ENCODE measurements around the gene GAB2.

GAB2 gene

DNA sequence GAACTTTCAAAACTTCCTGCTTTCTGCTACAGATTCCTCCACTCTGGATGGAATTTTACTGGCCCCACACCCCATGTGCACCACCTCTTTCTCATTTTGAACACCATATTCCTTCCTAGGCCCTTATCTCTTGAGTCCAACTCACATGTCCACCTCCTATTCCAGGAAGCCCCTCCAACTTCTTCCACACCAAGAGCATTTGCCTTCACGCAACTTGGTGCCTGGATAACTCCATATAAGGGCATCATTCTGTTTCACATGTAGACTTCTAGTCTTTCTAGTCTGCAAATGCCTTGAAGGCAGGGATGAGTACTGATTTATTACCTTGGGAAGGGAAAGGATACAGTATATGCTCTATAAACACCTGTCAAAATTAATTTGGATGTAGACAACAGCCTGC lies 17.5 kb downstream of the GAB2 start:
- DNase-seq (ENCODE audit: low spot score): no peak

DNA sequence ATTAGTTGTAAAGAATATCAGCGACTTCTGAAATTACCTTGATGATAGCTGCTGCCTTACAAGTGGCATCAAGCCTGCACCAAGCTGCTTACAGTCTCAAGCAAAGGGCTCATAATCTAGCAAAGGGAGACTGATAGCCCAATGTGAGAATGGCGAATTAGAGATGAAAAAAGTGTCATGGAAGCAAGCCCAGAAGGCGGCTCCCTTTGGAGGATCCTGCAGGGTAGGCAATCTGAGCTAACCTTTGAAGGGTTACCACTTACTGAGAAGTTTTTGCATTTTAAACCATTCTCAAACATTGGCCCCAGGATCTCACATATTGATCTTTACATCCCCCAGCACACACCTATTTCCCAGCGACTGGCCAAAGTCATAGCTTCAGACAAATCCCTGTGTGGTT lies 18.5 kb downstream of the GAB2 start:
- DNase-seq (ENCODE audit: low spot score): no peak

DNA sequence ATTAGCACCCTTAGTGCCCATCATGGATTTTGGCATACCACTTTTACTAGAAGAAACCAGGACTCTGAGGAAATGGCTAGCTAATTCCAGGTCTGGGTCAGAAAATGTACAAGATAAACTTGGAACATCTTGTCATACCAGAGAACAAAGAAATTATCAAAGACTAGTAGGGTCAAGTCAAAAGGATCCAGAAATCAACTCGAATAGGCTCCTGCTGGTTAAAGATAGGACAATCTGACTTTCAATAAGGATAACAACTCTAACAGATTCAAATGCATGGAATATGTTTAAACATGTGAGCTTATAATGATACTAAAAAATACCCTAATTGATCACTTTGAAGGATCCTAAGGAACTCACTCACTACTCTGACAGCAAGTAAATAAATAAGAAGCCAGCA lies 18.9 kb downstream of the GAB2 start:
- DNase-seq (ENCODE audit: low spot score): no peak

DNA sequence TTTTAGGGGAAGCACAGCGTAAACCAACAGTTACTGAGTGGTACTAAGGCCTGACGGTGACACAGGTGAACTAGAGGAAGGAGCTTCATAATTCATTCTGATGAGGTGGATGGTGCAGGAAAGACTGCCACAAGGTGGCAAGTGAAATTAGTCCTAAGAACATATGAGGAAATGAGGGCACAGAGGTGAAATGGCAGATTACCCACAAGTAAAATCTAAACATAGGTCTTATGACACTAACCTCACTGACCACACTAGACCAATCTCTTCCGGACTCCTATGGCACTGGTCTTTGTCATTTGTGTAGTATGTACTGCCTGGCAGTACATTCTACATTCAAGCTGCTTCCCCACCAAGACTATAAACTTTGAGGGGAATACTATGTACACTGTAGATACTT lies 20.2 kb downstream of the GAB2 start:
- DNase-seq (ENCODE audit: low spot score): no peak

DNA sequence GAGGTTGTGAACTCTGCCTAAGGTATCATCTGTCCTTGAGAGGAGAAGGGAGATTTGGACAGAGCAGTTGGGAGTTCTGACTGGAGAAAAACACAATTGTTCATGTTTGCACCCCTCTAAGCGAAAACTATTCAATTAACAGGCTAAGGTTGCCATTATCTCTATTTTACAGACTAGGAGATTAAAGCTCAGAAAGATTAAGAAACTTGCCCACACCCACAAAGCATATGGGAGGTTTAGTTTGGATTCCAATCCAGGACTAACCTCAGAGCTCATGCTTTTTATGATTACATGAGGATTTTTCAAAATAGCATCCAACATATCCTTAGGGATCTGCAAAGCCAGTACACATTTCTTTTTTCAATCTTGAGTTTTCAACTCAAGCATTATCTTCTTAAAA lies 22.0 kb downstream of the GAB2 start:
- DNase-seq (ENCODE audit: low spot score): no peak

DNA sequence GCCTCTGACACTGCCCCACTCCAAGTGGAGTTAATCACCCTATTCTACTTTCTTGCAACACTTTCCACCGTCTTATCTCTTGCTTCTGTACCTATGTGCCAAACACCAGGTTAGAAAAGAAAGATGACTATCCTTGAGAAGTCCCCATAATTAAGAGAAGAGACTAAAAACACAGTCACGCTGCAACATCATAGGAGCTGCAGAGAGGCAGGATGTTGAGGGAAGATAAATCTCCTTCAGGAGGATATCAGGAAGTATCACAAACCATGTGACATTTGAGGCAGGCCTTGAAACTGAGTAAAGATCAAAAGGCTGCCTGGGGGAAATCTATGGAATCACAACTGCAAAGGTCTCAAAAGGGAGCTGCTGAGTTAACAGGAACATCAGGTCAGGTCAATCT lies 24.8 kb downstream of the GAB2 start:
- no peak for DNase-seq (ENCODE audit: low spot score)

DNA sequence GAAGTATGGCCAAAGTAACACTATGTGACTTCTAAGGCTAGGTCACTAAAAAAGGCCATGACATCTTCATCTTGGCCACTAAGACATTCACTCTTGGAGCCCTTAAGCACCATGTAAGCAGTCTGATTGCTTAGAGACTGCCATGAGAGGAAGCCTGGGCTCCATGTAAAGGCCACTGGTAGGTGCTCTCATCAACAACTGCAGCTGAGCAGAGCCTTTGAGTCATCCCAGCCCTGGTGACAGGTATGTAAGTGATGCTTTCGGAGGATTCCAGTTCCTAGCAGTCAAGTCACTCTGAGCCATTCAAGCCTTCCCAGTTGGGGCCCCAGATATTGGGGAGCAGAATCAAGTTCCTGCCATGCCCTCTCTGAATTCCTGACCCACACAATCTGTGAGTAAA lies 26.2 kb downstream of the GAB2 start:
- no peak for DNase-seq (ENCODE audit: low spot score)

DNA sequence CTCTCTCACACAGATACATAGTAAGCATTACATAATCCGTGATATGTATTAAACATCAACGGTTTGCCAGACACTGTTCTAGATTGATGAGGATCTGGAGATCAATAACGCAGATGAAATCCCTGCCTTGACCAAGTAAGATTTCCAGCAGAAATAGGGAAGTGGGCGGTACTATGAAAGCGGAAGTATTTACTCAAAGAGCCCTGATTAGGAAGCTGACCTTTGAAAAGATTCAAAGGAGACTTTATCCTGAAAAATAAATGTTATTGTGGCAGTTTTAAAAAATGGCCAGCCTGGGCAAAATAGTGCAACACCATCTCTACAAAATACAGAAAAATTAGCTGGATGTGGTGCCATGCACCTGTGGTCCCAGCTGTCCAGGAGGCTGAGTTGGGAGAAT lies 26.8 kb downstream of the GAB2 start:
- no peak for DNase-seq (ENCODE audit: low spot score)

DNA sequence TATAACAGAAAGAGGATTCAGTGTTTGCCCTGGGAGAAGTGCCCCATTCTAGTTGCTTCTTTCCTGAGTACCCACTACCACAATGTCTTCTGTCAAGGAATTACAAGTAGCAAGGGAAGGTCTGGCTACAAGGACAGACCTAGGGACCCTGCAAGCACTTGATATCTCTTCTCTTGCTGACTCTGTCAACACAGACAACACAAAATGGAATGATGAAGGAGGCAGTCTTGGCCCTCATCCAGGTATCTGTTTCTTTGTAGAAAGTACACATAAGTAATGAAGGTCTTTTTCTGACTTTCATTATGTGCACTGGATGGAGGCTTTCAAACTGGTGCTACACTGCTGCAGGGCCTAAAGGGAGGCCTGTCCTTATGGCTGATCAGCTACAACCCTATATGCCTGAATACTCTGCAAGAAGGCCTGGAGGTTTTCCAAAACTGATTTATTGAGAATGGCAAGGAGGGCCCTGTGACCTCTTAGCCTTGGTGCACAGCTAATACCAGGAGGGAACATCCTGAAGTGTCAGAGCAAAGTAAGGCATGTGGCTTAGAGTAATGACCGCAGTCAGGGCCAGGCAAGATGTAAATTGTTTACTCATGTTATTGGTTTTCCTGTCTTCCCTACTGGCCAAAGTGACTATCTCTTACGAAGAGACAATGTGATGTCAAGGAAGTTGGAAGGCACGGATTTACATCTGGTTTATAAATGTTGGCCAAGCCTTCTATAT lies 31.2 kb downstream of the GAB2 start:
- DNase-seq (ENCODE audit: low spot score): no peak

DNA sequence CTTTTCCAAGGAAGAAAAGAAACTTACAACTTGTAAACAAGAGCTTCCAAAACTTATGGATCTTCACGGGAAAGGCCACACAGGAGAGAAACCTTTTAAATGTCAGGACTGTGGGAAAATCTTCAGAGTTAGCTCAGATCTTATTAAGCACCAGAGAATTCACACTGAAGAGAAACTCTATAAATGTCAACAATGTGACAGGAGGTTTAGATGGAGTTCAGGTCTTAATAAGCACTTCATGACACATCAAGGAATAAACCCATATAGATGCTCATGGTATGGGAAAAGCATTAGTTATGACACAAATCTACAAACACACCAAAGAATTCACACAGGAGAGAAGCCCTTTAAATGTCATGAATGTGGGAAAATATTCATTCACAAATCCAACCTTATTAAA lies 32.4 kb downstream of the GAB2 start:
- no peak for DNase-seq (ENCODE audit: low spot score)

DNA sequence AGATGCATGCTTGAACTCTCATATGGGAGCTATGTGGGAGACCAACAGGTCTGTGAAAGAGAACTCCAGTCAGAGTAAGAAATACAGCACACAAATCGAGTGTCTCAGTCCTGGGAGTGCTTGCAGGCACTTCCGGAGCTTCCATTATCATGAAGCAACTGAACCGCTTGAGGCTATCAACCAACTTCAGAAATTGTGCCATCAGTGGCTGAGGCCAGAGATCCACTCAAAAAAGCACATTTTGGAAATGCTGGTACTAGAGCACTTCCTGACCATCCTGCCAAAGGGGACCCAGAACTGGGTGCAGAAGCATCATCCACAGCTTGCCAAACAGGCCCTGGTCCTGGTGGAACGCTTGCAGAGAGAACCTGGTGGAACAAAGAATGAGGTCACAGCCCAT lies 33.4 kb downstream of the GAB2 start:
- no peak for DNase-seq (ENCODE audit: low spot score)

DNA sequence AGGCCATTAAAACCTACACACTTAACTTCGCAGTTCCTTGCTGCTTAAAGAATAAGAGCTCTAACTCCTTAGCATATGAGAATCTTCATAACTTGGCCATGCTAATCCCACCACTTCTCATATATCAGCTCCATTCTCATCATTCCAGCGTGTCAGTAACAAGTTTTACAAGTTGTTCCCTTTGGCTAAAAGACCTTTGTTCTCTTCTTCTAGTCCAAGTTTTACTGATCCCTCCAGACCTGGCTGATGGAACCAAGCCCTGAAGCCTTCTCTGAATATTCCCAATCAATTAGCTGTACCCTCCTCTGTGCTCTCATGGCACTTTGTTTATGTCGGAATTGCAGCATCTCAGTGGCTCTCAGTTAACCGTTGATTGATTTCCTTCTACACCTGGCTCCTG lies 35.8 kb downstream of the GAB2 start:
- no peak for DNase-seq (ENCODE audit: low spot score)

DNA sequence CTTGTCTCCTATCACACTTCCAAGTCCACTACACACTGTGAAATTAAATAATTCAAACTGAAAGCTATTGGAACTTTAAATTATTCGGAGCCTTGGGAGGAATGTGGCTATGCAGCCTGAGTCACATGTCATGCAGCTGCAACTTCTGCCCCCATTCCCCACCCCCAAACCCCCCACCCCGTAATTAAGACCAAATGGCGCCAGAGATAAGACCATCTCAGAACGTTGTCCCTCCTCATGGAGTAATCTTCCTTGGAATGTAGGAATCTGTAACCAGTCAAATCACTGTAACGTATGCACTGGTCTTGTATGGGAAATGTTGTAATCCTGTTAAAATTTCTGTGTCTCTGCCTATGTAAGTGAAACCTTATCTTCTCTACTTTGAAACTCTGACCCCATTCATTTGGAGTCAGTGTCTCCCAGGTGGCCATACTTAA lies 37.0 kb downstream of the GAB2 start:
- DNase-seq (ENCODE audit: low spot score): no peak

DNA sequence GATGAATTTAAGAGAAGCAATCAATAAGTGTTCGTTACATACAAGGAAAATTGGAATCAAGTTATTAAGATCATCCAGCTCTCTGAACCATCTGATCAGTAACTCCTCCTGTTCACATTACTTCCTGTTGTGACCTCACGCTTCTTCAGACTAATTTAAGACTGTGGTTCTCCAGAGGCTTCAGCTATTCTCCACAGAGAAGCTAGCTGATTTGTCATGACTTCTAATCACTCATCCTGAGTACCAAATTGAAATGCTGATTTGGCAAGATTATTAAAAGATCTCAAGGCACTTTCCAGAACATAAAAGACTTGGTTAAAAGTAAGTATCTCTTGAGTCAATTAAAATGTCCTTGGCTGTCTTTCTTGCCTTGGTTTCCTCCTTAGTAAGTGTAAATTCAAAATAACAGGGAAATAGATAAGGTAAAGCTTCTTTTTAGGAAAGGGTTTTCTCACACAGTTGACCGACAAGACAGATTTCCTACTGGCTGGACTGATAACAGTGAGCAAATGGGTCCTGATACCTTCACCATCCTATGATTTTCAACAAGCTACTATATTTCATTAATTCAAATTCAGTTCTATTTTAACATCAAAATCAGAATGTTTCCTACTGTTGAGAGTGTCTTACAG lies 38.5 kb downstream of the GAB2 start:
- no peak for DNase-seq (ENCODE audit: low spot score)

DNA sequence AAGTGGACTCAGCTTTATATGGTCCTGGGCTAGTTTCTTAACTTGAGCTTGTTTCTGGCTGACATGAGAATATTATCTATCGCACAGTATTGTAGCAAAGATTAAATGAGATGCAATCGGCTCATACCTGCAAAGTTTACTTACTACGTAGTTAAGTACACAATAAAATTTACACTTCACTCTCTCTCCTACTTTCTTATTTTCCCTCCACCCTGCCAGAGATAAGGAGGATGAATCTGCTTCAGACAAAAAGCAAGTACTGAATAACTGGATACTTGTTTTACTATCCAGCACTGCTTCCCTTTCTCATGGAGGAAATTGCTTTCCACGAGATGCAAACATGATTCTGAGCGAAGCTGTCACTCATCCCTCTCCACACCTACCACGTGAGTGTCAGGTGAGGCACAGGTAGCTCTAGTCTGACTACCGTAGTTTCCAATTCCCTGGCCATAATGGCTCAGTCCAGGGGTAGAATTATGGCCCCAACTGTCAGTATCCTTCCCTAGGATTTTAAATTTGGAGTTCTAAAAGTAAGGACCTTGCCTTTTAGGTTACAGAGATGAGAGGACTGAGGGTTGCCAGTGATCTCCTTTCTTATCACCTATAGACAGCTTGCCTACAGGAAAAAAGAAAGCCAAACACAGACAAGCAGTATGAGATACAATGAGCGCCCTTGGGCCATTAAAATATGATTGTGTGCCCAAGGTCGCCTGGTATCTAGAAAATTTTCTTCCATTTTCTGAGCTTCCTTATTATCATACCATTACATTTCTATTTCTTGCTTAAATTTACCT lies 39.8 kb downstream of the GAB2 start:
- no peak for DNase-seq (ENCODE audit: low spot score)

DNA sequence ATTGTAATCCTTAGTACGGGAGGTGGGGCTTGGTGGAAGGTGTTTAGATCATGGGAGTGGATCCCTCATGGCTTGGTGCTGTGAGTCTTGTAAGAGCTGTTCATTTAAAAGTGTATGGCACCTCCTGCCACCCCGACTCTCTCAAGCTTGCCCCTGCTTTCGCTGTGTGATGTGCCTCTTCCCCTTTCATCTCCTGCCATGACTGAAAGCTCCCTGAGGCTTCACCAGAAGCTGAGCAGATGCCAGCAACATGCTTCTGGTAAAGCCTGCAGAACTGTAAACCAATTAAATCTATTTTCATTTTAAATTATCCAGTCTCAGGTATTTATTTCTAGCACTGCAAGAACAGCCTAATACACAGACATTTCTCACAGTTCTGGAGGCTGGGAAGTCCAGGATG lies 40.8 kb downstream of the GAB2 start:
- DNase-seq (ENCODE audit: low spot score): no peak

DNA sequence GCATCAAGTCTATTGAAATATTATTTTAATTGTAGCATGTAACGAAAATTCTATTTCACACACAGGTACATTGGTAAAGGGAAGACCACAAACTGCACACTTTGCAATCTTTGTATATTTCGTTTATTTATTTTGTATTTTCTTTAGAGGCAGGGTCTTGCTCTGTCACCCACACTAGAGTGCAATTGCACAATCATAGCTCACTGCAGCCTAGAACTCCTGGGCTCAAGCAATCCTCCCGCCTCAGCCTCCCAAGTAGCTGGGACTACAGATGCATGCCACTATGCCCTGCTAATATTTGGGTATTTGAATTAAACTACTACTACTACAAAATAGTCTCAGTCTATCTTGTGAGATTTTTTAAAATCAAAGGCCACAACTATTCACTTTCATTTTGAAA lies 42.7 kb downstream of the GAB2 start:
- no peak for DNase-seq (ENCODE audit: low spot score)

DNA sequence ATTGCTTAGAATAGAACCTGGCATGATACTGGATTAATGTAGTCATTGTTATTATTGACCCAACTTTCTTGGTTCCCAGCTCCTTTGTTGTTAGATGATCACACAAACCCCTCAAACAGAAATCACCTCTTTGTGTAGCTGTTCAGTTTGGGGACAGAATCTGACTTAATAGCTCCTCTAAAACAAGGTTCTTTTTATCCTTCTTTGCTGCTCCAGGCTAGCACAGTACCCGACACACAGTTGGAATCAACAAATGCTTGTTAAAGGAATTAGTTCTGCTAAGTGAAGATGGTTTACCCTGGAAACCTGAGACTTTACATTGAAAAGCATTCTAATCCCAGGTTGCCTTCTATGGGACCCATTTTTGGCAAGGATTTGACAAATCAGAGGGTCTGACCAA lies 43.9 kb downstream of the GAB2 start:
- DNase-seq (ENCODE audit: low spot score): no peak

DNA sequence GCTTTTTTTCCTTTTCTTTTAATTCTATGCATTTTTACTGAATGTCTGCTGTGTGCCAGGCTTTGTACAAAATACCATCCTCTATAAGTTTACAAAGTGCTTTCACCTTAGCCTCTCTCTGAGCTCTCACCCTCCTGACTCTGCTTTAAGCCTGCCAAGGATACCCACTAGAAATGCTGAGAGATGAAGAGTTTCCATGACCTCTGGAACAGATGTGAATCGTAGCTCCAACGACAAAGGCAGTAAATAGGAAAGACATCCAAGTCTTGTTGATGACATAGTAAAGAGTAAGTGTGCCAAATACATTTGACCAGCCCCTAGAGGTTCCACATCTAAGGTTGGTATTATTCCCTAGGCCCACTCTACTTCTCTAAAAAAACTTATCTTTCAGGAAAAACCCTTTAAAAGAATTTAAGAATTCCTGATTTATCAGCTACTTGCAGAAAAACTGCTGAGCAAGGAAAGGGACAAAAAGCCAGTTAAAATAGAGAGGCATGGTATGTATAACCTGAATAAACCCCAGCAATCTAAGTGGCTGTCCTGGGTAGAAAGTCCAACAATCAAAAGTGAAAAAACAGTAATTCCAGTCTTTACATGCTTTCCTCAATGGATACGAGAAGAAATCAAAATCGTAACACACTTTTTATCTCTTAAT lies 45.4 kb downstream of the GAB2 start:
- no peak for DNase-seq (ENCODE audit: low spot score)

DNA sequence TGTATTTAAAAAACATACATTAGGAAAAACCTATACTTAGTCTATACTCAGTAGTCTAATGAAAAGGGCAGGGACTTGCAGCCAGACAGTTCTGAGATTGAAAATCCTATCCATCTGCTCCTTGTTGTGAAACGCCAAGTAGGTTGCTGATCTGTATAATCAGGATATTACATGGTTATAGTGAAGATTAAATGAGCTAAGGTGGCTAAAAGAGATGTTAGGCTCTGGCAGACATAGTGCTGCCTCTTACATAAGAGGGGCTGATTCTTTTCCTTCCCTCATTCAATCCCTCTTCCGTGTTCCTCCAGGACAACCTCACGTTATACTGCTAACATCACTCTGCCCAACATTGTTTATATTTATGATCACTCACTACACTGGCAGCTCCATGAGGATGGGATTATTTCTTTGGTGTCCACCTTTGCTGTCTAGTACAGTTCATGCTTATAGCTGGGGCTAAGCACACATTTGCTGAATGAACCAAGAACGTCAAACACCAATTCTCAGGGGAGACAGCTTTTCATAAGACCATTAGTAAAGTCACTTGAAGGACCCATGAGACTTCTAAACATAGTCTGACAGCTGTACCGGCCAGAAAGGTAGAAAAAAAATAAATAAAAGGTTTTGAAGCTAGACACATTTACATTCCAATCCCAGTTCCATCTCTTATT lies 46.3 kb downstream of the GAB2 start:
- no peak for DNase-seq (ENCODE audit: low spot score)

DNA sequence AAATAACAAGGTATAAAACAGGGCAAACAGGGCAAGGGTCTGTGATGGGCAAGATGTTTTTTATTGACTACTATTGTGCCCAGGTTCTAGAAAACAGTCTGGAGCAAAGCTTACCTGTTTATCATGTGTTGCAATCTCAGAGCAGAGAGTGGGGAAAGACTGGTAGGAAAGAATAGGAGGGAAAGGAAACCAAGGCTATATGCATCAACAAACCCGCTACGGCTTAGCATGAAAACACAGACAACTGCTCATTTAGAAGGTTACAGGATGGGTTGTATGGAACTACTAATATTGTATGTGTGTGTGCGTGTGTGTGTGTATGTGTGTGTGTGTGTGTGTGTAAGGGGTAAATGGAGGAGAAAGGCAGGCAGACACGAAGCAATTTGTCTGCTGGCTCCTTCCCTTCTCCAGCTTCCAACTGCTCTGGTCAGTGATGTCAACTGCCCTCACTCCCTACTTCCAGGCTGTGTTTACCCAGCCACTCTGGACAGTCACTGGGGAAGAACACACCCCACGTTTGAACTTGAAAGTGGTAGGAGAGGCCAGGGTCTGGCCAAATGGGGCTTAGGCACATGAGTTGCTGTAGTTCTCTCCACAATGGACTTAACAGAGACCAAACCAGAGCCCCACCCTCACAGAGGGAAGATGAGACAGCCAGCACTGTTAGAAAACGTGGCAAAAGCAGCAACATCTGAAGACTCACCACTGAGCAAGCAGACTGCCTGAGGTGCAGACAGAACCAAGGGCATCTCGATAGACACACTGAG lies 47.0 kb downstream of the GAB2 start:
- no peak for DNase-seq (ENCODE audit: low spot score)

Data from hematopoietic multipotent progenitor cell treated with erythropoietin and hydrocortisone succinate and interleukin-3 and kit ligand, for 17 days (in vitro differentiated cells).